Right ventricle myocardium superior (tissue), 1 donor: Measurements from ENCODE around the gene CCDC191. TPM values are rescaled to one million over a fixed set of nuclear protein-coding genes. Genes with fewer than 3 reads are reported as not detected.

Source experiments
- ATAC-seq: fragments of 200-7000 bp; cut with Tn5 transposase; one replicate; pipeline ENCODE4 v1.9.1; 2020; ENCODE audit warnings: mild to moderate bottlenecking; ENCODE audit not compliant: poor library complexity
- DNase-seq: peaks from one replicate; pipeline ENCODE4 v3.0.0-alpha.2; 2020
- intact Hi-C: fragments of 100-400 bp; cut with DNase I; formaldehyde crosslinking; loops from one replicate; pipeline ENCODE4 v1.11.2; 2022
- long read RNA-seq: library from polyadenylated mRNA; unstranded; transcript quantifications from one replicate; pipeline ENCODE4 v2.0.0, GENCODE V29; 2021
- total RNA-seq: library from RNA; stranded (reverse); fragmentation: NEBNext Ultra II Directional; extraction: Animal tissue kit (Norgen Biotek cat#: 25700); gene quantifications from one replicate; pipeline ENCODE4 v1.2.1, GENCODE V29; 2021
- donor health status: DM: no; HTN: yes; CAD: no; lungs with severe emphysema.

The CCDC191 gene, protein sequence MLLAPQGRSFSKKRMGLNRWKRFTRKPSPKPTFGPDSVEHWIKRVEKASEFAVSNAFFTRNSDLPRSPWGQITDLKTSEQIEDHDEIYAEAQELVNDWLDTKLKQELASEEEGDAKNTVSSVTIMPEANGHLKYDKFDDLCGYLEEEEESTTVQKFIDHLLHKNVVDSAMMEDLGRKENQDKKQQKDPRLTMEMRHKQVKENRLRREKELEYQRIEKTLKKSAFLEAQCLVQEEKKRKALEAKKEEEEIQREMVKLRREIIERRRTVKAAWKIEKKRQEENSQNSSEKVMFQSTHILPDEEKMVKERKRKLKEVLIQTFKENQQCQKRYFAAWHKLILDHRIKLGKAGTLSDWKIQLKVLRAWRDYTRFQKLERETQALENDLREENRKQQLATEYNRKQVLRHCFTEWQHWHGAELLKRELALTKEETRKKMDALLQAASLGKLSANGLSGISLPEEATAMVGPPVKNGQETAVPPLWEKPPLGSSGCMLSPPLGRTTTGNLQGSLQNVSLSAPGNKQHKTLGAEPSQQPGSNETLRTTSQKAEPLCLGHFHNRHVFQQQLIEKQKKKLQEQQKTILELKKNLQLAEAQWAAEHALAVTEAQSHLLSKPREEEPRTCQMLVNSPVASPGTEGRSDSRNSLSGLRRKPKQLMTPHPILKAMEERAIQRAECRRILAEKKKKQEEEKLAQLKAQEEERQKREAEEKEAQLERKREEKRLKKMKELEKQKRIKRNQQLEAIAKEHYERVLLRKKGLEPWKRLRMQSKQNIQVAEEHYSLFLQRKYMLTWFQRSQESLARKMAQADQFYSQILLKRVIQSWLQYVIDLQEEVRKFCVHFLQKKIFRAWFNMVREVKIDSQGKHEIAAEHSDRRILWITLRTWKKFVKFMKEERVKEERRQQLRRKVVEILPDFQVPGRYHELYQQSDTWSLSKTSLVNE
- 1.1 TPM for total RNA-seq
- long read RNA-seq, partial matches to known transcripts: 0 of 1 reads
- long read RNA-seq, other reads (novel, unspliced or antisense): 1 of 1 reads

- ATAC-seq: peak; percentile 100
- DNase-seq: peak; percentile 98
- intact Hi-C loops: loop anchor here (10.0 kb wide), 1 partner anchor 112 kb away; the partner anchor contains the start of gene ZDHHC23
Measured at GRCh38 chr3:114056130-114057010, at the start of gene CCDC191, which contains the start of gene QTRT2. CCDC191 (minus strand) TSS chr3:114056526; CDS start chr3:114056466, 60 bp downstream. QTRT2 (plus strand) TSS chr3:114056737; CDS start chr3:114065258, 8,521 bp downstream.

- ATAC-seq: no peak
- DNase-seq: no peak
- intact Hi-C loops: no loop called here
Measured at GRCh38 chr3:114104414-114104813, 48.1 kb upstream of the CCDC191 start.

DNA sequence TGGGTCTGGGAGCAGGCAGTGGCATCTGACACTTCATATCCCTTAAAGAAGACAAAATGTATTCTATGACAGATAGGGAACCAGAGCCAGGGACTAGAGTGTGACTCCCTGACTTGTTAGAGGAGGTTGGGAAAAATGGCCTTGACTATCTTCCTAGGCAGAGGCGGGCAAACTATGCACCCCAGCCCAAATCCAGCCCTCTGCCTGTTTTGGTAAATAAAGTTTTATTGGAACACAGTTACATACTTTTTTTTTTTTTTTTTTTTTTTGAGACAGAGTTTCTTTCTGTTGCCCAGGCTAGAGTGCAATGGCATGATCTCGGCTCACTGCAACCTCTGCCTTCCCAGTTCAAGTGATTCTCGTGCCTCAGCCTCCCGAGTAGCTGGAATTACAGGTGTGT is 47.5 kb upstream of the CCDC191 start:
- intact Hi-C loops: no loop called here
- DNase-seq (no peak), ATAC-seq (no peak)

DNA sequence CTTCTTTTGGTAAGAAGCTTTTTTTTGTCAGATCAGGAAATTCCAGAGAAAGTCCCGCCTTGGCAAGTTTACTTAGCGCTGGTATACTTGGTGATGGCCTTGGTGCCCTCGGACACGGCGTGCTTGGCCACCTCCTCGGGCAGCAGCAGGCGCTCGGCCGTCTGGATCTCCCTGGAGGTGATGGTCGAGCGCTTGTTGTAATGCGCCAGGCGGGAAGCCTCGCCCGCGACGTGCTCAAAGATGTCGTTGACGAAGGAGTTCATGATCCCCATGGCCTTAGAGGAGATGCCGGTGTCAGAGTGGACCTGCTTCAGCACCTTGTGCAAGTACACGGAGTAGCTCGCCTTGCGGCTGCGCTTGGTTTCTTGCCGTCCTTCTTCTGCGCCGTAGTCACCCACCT is 46.9 kb upstream of the CCDC191 start:
- ATAC-seq (no peak), DNase-seq (no peak)
- intact Hi-C loops: no loop called here

- DNase-seq: no peak
- intact Hi-C loops: no loop called here
- no peak for ATAC-seq
Measured at GRCh38 chr3:114101101-114101500, 44.8 kb upstream of the CCDC191 start.

DNA sequence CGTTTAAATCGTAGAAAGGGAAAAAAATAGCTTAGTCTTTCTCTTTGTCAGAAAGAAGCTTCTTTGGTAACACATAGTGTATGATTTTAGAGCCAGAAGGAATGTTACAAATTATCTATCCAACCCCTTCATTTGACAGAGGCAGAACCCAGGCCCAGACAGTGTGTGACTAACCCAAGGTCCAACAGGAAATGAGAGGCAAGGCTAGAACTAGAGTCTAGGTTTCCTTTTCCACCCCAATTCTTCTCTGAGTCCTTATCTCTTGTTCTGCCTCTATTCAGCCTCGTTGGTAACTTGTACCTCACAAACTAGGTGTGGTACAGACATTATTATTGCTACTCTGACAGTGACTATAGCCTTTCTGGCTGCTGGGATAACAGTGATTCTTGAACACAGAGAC is 39.5 kb upstream of the CCDC191 start:
- intact Hi-C loops: no loop called here
- ATAC-seq: no peak
- DNase-seq: no peak

DNA sequence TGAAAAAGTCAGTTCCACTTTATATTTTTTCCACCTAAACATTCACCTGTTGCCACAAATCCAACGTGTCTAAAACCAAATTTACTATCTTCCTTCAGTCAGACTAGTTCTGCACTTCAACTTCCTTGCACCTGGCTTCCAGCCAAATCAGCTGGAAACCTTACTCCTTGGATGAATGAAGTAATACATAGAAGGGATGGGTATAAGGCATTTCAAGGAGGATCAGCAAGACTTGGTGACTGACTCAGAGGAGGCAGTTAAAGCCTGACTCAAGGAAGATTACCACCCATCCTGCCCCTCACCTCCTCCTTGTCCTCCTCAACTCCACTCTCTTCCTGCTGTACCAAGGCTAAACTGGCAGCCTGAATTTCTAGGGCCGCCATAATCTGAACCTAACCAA is 37.3 kb upstream of the CCDC191 start:
- ATAC-seq (no peak), DNase-seq (no peak)
- intact Hi-C loops: no loop called here

- ATAC-seq: no peak
- intact Hi-C loops: no loop called here
Measured at GRCh38 chr3:114093016-114093380, 36.7 kb upstream of the CCDC191 start.

GRCh38 chr3:114092151-114093015 is 36.1 kb upstream of the CCDC191 start:
- intact Hi-C loops: no loop called here
- no peak for DNase-seq
- ATAC-seq: no peak

More at GRCh38 chr3:114093016-114093380, 36.7 kb upstream of the CCDC191 start:
- DNase-seq: no peak

- ATAC-seq: no peak
- no peak for DNase-seq
- intact Hi-C loops: no loop called here
Measured at GRCh38 chr3:114089675-114090074, 33.3 kb upstream of the CCDC191 start.

DNA sequence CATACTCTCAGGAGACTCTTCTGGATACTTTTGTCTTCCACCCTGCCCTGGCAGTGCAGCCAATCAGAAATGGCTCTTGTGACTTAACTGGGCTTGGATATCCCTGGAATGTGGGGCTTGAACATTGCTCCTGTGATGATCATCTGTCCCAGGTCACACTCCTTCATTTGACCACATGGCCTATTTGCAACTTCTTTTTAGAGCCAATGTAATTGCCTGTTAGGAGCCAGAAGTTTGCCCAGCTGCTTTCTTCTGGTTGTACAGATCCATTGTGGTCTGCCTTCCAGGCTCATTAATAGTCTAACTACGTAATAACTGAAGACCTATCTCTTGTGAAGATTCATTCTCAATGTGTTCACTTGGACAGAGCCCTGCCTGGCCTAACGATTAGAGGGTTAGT is 30.0 kb upstream of the CCDC191 start:
- intact Hi-C loops: no loop called here

DNA sequence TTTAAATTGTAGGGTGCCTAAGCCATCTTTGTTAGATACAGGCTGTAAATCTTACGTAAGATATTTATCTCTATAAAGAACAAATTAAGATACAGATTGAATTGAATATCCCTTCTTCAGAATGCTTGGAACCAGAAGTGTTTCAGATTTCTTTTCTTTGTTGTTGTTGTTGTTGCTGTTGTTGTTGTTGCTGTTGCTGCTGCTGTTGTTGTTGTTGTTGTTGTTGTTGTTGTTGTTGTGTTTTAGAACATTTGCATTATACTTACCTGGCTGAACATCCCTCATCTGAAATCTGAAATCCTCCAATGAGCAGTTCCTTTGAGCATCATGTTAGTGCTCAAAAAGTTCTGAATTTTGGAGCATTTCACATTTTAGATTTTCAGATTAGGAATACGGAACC is 26.8 kb upstream of the CCDC191 start:
- ATAC-seq: no peak
- intact Hi-C loops: no loop called here
- DNase-seq: no peak

More for the DNA sequence above, 30.0 kb upstream of the CCDC191 start:
- no peak for ATAC-seq
- DNase-seq: no peak

DNA sequence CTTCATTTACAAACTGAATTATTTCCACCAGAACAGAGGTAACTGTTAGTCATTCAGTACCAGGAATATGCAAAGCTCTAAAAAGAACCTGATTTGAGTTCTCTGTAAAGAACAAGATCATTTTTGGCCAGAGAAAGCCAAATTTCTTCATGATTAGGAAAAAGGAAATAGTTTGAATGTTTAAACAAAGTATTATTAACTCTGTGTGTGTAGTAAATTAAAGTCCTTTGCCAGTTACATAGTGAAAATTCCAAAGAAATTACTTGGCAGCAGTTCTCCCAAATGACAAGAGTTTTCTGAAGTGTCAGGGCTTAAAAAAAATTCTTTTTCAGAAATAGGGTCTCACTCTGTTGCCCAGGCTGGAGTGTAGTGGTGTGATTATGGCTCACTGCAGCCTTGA is 24.7 kb upstream of the CCDC191 start:
- no peak for ATAC-seq
- intact Hi-C loops: no loop called here
- no peak for DNase-seq

- ATAC-seq (no peak), DNase-seq (no peak)
- intact Hi-C loops: no loop called here
Measured at GRCh38 chr3:114080201-114080600, 23.9 kb upstream of the CCDC191 start.

DNA sequence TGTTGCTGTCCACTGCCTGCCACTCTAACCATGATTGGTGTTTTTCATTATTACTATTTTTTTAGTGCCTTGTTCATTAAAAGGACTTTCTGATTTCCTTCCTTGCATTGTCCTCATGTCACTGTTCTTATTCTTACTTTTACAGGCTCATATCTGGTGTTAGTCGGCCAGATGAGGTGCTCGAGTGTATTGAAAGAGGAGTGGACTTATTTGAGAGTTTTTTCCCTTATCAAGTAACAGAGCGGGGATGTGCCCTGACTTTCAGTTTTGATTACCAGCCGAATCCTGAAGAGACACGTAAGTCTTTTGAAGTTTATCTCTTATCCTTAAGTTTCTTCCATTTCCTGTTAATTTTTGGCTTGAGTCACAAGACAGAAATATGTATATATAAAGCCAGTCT is 23.4 kb upstream of the CCDC191 start:
- DNase-seq (no peak), ATAC-seq (no peak)
- intact Hi-C loops: no loop called here

DNA sequence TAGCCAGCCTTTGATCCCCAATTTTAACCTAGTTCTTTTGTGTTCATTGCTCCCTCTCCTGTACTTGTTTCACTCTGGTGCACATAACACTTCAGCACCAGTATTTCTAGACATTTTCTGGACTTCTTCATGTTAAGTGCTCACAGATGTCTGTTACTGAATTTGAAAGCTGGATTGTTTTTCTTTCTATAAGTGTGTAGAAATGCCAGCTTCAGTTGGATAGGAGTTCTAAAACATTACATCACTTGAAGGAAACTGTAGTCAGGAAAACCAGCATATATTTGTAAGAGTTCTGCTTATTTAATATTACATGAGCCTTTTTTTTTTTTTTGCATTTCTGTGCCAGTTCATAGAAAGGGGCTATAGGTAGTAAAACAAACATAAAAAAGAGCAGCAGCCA is 21.8 kb upstream of the CCDC191 start:
- intact Hi-C loops: no loop called here
- DNase-seq (no peak), ATAC-seq (no peak)

- intact Hi-C loops: no loop called here
- DNase-seq (no peak), ATAC-seq (no peak)
Measured at GRCh38 chr3:114076711-114077110, 20.4 kb upstream of the CCDC191 start.

GRCh38 chr3:114071786-114072185 is 15.5 kb upstream of the CCDC191 start:
- ATAC-seq (no peak), DNase-seq (no peak)
- intact Hi-C loops: no loop called here
